Measurements from ENCODE around the gene DHX35.

DNA sequence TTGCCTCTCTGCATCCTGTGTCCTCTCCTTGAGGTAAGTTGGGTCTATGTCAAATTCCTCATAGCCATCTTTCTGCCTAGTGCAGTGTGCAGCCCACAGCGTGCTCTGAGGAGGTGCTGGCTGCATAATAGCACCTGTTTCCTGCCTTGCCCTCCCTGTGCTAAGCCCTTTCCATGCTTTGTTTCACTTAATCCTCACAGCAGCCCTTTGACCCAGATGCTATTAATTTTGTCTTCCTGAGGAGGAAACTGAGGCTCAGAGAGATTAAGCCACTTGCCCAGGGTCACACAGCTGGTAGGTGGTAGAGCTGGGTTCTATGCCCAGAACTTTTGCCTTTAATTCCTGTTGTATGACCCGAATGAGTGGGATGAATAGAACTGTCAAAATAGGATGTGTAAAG is 22.5 kb upstream of the DHX35 start:
- TF ChIP-seq, protein P1, sequence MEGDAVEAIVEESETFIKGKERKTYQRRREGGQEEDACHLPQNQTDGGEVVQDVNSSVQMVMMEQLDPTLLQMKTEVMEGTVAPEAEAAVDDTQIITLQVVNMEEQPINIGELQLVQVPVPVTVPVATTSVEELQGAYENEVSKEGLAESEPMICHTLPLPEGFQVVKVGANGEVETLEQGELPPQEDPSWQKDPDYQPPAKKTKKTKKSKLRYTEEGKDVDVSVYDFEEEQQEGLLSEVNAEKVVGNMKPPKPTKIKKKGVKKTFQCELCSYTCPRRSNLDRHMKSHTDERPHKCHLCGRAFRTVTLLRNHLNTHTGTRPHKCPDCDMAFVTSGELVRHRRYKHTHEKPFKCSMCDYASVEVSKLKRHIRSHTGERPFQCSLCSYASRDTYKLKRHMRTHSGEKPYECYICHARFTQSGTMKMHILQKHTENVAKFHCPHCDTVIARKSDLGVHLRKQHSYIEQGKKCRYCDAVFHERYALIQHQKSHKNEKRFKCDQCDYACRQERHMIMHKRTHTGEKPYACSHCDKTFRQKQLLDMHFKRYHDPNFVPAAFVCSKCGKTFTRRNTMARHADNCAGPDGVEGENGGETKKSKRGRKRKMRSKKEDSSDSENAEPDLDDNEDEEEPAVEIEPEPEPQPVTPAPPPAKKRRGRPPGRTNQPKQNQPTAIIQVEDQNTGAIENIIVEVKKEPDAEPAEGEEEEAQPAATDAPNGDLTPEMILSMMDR (IDR thresholded peaks at IDR 0.05), result no peak
- no peak for TF ChIP-seq POLR2A (IDR thresholded peaks at IDR 0.05)
- TF ChIP-seq EP300 (IDR thresholded peaks at IDR 0.05), result no peak
- no peak for TF ChIP-seq POLR2AphosphoS5 (IDR thresholded peaks at IDR 0.05)

All from stomach (tissue), 4 donors.